Ovary (tissue), 3 donors: ENCODE data around the gene GPLD1.

Experiments
- POLR2A ChIP-seq: fragments of 450-650 bp; IDR thresholded peaks from one replicate; pipeline ENCODE4 v1.6.1; 2017; ENCODE audit warnings: antibody characterized with exemption, mild to moderate bottlenecking, moderate library complexity
- TF ChIP-seq, protein P1 (sequence below), 3 donors: fragments of 450-650 bp in 2 of 3; fragments of 200-600 bp in 1 of 3; IDR thresholded peaks; one replicate each; pipeline versions ENCODE4 v1.5.1 to v1.8.0; 2016 to 2022; ENCODE audit warnings: antibody characterized with exemption in 3 of 3, mild to moderate bottlenecking in 1 of 3
- donor health status: DM: no; HTN: no; CAD: no.

DNA sequence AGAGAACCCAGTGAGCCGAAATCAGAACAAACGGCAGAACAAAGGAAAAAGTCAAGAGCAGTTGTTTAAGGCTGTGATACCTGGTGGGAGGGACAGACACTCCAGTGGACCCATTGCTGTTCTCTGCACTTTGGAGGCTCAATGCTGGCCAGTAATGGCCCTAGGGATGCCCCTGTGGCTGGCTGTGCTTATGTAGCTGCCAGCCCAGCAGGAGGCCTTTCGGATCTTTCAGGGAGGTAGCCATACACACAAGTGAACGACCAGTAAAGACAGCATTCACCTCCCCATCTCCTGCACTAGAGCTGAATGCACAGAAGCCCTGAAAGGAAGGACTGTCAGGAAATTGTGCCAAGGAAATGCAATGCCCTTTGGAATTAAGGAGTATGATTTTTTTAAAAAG, 34.3 kb downstream of the GPLD1 start:
- TF ChIP-seq, protein P1, sequence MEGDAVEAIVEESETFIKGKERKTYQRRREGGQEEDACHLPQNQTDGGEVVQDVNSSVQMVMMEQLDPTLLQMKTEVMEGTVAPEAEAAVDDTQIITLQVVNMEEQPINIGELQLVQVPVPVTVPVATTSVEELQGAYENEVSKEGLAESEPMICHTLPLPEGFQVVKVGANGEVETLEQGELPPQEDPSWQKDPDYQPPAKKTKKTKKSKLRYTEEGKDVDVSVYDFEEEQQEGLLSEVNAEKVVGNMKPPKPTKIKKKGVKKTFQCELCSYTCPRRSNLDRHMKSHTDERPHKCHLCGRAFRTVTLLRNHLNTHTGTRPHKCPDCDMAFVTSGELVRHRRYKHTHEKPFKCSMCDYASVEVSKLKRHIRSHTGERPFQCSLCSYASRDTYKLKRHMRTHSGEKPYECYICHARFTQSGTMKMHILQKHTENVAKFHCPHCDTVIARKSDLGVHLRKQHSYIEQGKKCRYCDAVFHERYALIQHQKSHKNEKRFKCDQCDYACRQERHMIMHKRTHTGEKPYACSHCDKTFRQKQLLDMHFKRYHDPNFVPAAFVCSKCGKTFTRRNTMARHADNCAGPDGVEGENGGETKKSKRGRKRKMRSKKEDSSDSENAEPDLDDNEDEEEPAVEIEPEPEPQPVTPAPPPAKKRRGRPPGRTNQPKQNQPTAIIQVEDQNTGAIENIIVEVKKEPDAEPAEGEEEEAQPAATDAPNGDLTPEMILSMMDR (IDR thresholded peaks at IDR 0.05): no peak
- TF ChIP-seq POLR2A: no peak
